GM21717 (cell line): Measurements from ENCODE around the gene AIPL1.

ENCODE experiments used
- ATAC-seq: cut with Tn5 transposase; IDR thresholded peaks from one replicate; pipeline ENCODE4 v1.9.1; 2021; ENCODE audit warnings: mild to moderate bottlenecking, moderate library complexity; ENCODE audit not compliant: unreplicated experiment

Gene AIPL1

GRCh38 chr17:6450926-6451832 lies 16.3 kb upstream of the AIPL1 start:
- ATAC-seq: no peak

GRCh38 chr17:6449307-6449706 lies 14.4 kb upstream of the AIPL1 start:
- no peak for ATAC-seq

DNA sequence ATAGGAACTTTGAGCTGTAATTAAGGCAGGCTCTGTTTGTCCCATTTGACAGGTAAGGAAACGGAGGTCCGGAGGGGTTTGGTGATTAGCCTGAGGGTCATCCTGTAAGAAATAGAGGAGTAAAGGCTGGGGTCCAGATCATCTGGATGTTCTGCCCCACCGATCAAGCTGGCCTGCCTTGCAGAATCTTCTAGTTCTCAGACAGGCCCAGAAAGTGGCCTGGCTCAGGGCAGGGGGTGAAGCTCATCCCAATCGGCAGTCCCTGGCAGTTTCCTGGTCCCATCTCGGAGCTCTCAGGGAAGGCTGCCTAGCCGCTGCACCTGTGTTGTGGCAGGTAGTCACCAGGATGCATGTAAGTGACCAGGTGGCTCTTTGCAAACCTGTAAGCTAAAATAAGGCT lies 13.6 kb upstream of the AIPL1 start:
- ATAC-seq: no peak

DNA sequence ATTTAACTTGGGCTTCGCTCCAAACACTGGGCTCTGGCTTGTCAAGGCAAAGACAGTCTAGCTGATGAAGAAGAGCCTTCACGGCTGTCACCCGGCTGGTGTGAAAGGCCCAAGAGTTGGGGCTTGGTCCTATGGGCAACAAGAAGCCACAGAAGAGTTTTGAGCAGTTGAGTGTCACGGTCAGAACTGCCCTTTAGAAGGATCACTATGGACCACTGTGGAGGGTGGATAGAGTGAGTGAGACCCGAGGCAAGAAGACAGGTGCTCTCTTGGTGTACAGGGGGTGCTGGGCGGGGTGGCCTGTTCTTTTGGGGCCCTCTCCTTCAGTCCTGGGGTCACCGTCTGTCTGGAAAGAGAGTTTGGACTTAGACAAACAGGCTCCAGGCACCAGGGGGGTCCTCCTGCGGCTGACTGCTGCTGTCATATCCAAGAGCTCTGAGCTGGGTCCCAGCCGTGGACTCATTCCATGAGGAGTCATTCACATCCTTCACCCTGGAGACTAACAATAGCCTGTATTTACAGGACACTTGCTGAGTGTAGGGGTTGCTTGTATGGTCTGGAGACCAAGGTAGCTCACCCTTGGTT lies 11.7 kb upstream of the AIPL1 start:
- ATAC-seq: no peak

DNA sequence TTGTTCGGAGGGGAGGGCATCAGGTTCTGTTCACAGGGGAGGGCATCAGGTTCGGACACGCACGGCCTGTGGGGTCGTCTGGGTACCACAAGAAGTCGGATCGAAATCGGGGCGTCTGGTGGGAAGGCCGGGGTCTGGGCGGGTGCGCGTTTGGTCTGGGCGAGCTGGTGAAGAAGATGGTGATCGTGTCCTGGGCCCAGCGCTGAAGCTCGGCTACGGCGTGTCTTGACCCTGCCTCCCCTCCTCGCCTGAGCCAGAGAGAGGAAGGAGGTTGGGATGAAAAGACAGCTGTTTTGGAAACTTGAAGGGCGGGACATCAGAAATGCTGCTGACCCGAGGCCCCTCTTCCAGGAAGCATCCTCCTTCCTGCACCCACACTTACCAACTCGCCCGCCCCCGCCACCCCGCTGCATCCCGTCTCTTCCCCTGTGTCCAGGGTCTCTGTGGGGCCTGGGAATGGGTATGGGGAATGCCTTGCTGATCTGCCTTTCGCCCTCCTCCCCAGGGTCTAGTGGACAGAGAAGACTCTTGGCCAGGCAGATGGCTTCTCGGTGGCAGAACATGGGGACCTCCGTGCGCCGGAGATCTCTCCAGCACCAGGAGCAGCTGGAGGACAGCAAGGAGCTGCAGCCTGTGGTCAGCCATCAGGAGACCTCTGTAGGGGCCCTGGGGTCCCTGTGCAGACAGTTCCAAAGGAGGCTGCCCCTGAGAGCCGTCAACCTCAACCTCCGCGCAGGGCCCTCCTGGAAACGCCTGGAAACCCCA lies 9.8 kb upstream of the AIPL1 start:
- no peak for ATAC-seq

GRCh38 chr17:6443692-6444570 lies 9.0 kb upstream of the AIPL1 start, which contains the start of gene PIMREG:
Gene PIMREG (plus strand): TSS chr17:6444455. CDS start chr17:6445111, 656 bp downstream.
- ATAC-seq: peak; percentile 84

DNA sequence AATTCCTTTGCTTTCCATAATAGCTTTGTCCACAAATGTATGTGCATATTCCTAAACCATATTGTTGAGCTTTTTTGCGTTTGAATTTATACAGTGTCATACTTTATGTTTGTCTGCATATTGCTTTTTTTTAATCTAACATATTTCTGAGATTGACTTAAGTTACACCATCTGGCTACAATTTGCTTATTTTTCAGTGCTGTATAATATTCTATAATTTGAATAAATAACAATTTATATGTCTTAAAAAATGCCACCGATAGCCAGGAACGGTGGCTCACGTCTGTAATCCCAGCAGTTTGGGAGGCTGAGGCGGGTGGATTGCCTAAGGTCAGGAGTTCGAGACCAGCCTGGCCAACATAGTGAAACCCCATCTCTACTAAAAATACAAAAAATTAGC lies 7.9 kb upstream of the AIPL1 start:
- ATAC-seq: no peak

GRCh38 chr17:6439951-6440350 lies 5.0 kb upstream of the AIPL1 start:
- ATAC-seq: no peak

DNA sequence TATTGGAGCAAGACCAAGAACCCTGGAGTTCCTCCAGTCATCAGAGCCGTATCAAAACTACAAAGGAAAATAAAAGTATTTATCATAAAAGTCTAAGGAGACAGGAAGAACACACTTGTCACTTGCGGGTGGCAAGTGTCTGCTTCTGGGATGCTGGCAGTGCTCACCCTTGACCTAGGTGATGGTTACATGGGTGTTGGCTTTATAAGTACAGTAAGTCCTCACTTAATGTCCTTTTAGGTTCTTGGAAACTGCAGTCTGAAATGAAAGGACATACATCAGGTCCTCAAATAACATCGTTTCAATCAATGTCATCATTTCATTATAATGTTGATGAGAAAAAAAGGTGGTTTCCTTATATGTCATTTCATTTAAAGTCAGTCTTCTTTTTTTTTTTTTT lies 3.0 kb upstream of the AIPL1 start:
- no peak for ATAC-seq

DNA sequence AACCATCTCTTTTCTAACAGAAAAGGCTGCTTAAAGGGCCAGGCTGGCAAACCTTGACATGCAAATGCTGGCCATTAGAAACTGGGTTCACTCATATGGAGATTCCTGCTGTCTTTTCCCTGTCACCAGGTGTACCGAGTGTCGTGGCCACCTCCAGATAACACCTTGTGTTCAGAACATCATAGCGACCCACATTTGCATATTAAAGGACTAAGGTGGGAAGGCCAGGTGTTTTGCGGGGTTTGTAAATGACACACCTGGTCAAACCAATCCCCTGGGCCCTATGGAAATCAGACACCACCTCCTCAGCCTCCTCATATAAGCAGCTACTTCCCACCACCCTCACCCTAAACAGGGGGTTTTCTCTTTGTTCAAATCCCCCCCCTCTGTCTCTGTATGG lies 2.5 kb upstream of the AIPL1 start:
- no peak for ATAC-seq

- ATAC-seq: no peak
These were observed 1.0 kb upstream of the AIPL1 start for GRCh38 chr17:6435968-6436367.

GRCh38 chr17:6430769-6431168 lies 4.2 kb downstream of the AIPL1 start:
- ATAC-seq: no peak

DNA sequence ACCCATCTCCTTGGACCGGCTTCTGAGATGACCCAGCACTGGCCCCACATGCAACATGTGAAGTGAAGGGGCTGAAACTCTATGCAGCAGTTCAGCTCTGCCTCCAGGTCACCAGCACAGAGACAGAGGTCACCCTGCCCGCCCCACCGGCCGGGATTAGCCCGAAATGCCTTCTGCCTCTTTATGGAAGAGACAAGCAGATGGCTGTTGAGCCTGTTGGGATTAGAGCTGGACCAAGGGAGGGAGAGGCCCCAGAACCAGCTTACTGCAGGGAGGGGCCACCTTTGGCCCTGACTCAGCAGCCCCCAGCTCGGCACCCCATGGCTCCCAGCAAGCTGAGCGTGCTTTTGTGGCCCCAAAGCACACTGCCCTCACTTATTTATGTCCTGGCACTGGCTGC lies 5.7 kb downstream of the AIPL1 start:
- ATAC-seq: no peak

DNA sequence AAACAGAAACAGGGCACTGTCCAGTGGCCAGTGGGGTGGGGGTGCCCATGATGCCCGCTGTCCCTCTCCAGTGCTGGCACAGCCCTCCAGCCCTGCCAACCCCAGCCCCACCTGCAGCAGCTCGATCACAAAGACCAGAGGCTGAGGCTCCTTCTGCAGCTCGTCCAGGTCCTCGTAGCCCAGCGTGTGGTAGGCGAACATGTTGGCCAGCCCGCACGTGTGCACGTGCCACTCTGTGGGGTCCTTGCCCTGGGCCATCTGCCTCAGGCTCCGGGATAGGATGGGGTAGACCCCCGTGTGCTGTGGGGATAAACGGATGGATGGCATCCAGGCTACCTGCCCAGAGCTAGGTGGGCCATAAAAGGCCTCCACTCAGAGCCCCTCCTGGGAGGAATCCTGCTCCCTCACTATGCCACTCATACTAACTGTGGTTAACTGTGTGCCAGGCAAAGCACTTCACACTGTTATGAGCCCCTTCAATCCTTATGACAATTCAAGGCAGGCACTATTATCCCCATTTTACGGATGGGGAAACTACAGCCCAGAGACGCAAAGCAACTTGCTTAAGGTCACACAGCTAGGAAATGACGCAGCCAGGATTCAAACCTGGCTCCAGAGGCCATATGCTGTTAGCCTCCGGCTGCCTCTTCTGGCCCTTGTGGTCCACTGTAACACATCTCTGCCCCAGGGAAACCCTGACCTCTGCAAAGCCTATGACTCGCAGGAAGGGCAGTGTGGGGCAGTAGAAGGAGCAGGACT lies 6.5 kb downstream of the AIPL1 start:
- no peak for ATAC-seq

DNA sequence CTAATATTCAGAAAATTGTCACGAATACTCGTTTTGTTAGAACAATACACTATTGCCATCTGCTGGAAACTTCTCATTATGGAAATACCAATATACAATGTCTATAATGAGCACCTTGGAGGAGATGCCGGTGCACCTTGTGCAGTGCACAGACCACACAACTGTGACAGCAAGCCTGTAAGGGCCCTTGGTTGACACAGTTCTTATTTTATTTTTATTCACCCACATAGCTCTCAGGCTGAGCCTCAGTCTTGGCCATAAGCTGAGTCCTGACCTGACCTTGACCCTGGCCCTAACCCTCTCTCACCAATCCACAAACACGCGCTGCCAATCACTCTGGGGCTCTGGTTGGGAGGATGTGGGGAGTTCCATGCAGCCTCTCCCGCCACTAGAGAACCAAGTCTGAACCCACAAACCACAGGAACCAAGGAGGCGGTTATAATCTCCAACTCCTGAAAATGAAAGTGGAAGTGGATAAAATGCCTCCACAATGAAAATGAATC lies 7.6 kb downstream of the AIPL1 start:
- ATAC-seq: no peak

GRCh38 chr17:6426356-6427101 lies 8.4 kb downstream of the AIPL1 start:
- no peak for ATAC-seq

- no peak for ATAC-seq
These were observed 9.5 kb downstream of the AIPL1 start for GRCh38 chr17:6425407-6425806.

DNA sequence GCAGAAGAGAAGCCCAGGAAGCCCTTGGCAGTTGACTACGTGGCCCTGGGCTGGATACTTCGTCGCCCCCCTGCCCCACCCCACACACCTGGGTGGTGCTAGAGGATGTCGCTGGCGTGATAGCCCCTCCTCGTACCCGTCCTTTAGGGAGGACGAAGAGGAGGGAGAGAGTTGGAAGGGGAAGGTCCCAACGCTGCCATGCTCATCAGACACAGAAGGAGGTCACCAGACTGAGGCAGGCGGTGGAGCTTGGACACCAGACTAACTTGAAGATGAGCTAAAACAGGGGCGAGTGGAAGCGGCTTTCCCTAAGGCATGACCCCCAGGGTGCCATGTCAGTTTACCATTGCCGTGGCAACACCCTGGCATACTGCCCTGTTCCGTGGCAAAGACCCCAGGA lies 11.0 kb downstream of the AIPL1 start:
- no peak for ATAC-seq

DNA sequence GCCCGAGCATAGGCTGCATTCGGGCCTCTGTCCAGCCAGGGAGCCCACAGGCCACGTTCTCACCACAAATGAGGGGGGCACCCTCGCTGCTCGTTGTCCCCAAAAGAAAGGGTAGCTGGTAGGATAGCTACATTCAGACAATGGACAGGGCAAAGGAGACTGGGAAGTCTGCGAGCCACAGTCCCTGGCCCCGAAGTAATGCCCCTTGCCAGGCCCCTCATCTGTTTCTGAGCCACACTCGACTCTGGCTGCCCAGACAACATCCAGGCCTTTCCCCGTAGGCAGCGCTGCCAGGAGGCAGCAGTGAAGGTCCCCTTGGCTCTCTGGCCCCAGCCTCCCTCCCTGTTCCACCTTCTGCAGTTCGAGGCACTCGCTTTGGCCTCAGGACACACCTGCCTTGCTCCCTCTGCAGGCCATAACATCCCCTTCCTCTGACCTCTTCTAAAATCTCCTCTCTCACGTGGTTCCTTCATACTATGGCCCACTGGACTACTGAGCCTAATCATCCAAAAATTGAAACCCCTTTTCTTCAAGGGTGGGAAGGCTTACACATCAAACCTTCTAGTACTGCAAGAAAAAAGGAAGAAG lies 12.2 kb downstream of the AIPL1 start:
- ATAC-seq: no peak
